ENCODE data around the gene OR51E2. TPM values are rescaled to one million over a fixed set of nuclear protein-coding genes. Genes with fewer than 3 reads are reported as not detected.

The OR51E2 gene
- total RNA-seq, 1 experiment from 2014 or later, result not detected

DNA sequence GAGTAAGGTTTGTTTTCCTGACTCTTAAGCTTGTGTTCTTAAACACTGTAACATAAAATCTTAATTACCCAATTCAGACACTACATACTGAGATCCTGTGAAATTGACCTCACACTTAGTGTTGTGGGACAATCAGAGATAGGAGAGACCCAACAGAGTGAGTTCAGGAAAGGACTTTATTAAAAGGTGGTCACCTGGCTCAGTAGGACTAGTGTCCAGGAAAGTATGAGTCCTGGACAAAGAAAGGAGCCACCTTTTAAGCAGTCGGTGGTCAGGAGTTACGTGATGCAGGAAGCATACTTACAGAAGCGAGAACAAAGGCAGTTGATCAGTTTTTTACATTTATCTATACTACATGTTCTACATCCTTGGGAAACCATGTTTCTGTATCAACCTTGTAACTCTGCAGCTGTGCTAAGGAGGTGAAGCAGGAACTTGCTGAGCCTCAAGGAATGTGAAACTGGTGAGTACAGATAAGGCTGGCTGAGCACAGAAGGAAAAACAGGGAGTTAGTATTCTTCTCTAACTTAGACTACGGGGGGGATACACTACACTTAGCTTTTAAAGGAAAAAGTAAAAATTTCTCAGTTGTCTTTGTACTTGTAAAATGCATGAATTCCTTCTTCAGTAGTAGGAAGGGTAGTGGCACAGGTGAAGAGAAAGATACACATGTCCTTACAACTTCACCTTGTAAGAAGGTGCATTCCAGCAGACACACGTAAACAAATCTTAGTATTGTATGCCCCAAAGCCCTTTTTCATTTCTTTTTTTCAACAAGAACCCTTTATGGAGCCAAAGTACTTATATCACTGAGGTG lies 38.8 kb downstream of the OR51E2 start:
- H3K14ac ChIP-seq (ENCODE audit: insufficient read depth, low read length), result no peak overlapping the region
- no peak overlapping the region for H2BK15ac ChIP-seq (ENCODE audit: low read depth, low read length)
- no peak overlapping the region for H3K4me3 Mint-ChIP-seq
- no peak overlapping the region for H3K18ac ChIP-seq (ENCODE audit: insufficient read length, low read depth, low read length)
- H2BK12ac ChIP-seq (ENCODE audit: insufficient read length, low read depth, low read length), result no peak overlapping the region
- H3K9me3 Mint-ChIP-seq, result no peaks in the 10 kb centered on the region
- no peak overlapping the region for H4K91ac ChIP-seq (ENCODE audit: insufficient read length, low read depth, low read length)
- no peaks in the 10 kb centered on the region for H3K9me3 ChIP-seq (ENCODE audit: control insufficient read depth, low read depth, low read length)
- H2AFZ ChIP-seq (ENCODE audit: low read length), result no peak overlapping the region
- H3T11ph ChIP-seq (ENCODE audit: low read length), result no peak overlapping the region
- no peak overlapping the region for H2AK5ac ChIP-seq (ENCODE audit: insufficient read length, low read length)
- peaks cover 0 to 3% of the 10 kb centered on the region in 2 experiments; a peak in 1 of 4 replicates for H3K4me1 Mint-ChIP-seq
- no peaks in the 10 kb centered on the region for H3K79me1 ChIP-seq (ENCODE audit: insufficient read depth, low read depth, low read length, poor library complexity, severe bottlenecking)
- no peaks in the 10 kb centered on the region for H3K36me3 Mint-ChIP-seq (ENCODE audit: insufficient read depth in 1 of 3, low read depth in 3 of 3)
- H3K9ac ChIP-seq (ENCODE audit: extremely low read depth, insufficient read length, low read length), result no peak overlapping the region
- no peak overlapping the region for H2BK120ac ChIP-seq (ENCODE audit: low read depth, low read length, poor library complexity, severe bottlenecking)
- no CpG with 5 or more reads among the region's 5 CpGs for whole genome bisulfite sequencing (ENCODE audit: extremely low coverage, insufficient read length, low lambda C conversion rate)
- TF ChIP-seq, protein P1, sequence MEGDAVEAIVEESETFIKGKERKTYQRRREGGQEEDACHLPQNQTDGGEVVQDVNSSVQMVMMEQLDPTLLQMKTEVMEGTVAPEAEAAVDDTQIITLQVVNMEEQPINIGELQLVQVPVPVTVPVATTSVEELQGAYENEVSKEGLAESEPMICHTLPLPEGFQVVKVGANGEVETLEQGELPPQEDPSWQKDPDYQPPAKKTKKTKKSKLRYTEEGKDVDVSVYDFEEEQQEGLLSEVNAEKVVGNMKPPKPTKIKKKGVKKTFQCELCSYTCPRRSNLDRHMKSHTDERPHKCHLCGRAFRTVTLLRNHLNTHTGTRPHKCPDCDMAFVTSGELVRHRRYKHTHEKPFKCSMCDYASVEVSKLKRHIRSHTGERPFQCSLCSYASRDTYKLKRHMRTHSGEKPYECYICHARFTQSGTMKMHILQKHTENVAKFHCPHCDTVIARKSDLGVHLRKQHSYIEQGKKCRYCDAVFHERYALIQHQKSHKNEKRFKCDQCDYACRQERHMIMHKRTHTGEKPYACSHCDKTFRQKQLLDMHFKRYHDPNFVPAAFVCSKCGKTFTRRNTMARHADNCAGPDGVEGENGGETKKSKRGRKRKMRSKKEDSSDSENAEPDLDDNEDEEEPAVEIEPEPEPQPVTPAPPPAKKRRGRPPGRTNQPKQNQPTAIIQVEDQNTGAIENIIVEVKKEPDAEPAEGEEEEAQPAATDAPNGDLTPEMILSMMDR (conservative IDR thresholded peaks at IDR 0.05), result no peak
- no peak for DNase-seq
- H3K4me2 ChIP-seq (ENCODE audit: insufficient read depth, insufficient read length, low read length), result no peak overlapping the region
- no peaks in the 10 kb centered on the region for H3K79me2 ChIP-seq (ENCODE audit: insufficient read depth, low read length)
- H4K20me1 ChIP-seq (ENCODE audit: control insufficient read depth, insufficient read depth, insufficient read length), result no peaks in the 10 kb centered on the region
- no peaks in the 10 kb centered on the region for H3K4me1 ChIP-seq (ENCODE audit: insufficient read depth, low read length)
- no peak overlapping the region for H4K5ac ChIP-seq (ENCODE audit: insufficient read length, low read depth, low read length)
- no peaks in the 10 kb centered on the region for H3K23me2 ChIP-seq (ENCODE audit: insufficient read length, low read depth, low read length, poor library complexity, severe bottlenecking)
- no peak overlapping the region for H3K27ac Mint-ChIP-seq
- no peaks in the 10 kb centered on the region for H3K27me3 Mint-ChIP-seq (ENCODE audit: low read depth)
- H3K23ac ChIP-seq (ENCODE audit: insufficient read length, low read depth, low read length), result no peak overlapping the region
- no peaks in the 10 kb centered on the region for H3K27me3 ChIP-seq (ENCODE audit: insufficient read depth, low read length)
- no peak overlapping the region for H3K4ac ChIP-seq (ENCODE audit: low read depth, low read length)
- H3K27ac ChIP-seq (ENCODE audit: insufficient read length, low read depth, low read length), result no peak overlapping the region
- no peak overlapping the region for H2BK5ac ChIP-seq (ENCODE audit: insufficient read length, low read length)
- H4K8ac ChIP-seq (replicated peaks; ENCODE audit: insufficient read length, low read depth, low read length), result no peak overlapping the region
- no peak overlapping the region for H2BK20ac ChIP-seq (ENCODE audit: low read depth, low read length, poor library complexity, severe bottlenecking)
- H3K56ac ChIP-seq (ENCODE audit: insufficient read length, low read depth, low read length), result no peak overlapping the region
